ENCODE results near the gene HSPB8.

GRCh38 chr12:119195256-119195655 lies 16.5 kb downstream of the HSPB8 start:
- TF ChIP-seq POLR2A (IDR thresholded peaks at IDR 0.05; ENCODE audit: low read depth, low read length) (no peak), CTCF (conservative IDR thresholded peaks at IDR 0.05; ENCODE audit: low read depth, low read length) (no peak), RAD21 (IDR thresholded peaks at IDR 0.05; ENCODE audit: low read length) (no peak), CHD1 (IDR thresholded peaks at IDR 0.05; ENCODE audit: low read depth, low read length) (no peak), MXI1 (IDR thresholded peaks at IDR 0.05; ENCODE audit: borderline replicate concordance, low read depth, low read length) (no peak), MAFK (IDR thresholded peaks at IDR 0.05; ENCODE audit: low read depth, low read length) (no peak), BHLHE40 (IDR thresholded peaks at IDR 0.05; ENCODE audit: low read depth, low read length) (no peak), SMC3 (IDR thresholded peaks at IDR 0.05; ENCODE audit: low read depth, low read length) (no peak)

All from IMR-90 (cell line).